HCT116 (cell line): ENCODE data around the gene CDR2L. TPM values are rescaled to one million over a fixed set of nuclear protein-coding genes. Genes with fewer than 3 reads are reported as not detected.

Source experiments
- ATAC-seq: fragments of 200-7000 bp; cut with Tn5 transposase; 2 replicates; pipeline ENCODE4 v1.9.1; 2020; ENCODE audit warnings: mild to moderate bottlenecking, moderate library complexity
- BruUV-seq: library from RNA; stranded (reverse); fragments of 400-500 nt; replicated peaks from 2 replicates; lab custom pipeline; 2021; lab: Mats Ljungman, UMichigan
- CTCF ChIA-PET: fragments of 300-600 bp; sonication (Branson Sonifier 250); formaldehyde crosslinking; loops from one replicate; lab custom pipeline; 2021; ENCODE audit warnings: antibody characterized with exemption; lab: Charles Lee
- POLR2A ChIA-PET: fragments of 300-600, 350-600 bp; sonication (Branson Sonifier 250); formaldehyde crosslinking; loops from one replicate; lab custom pipeline; 2021; ENCODE audit warnings: antibody characterized with exemption; lab: Charles Lee
- RAD21 ChIA-PET, 2 experiments: fragments of 300-600 bp; sonication (Branson Sonifier 250); formaldehyde crosslinking; loops; one replicate each; lab custom pipeline; 2023; ENCODE audit warnings: low total read pairs in 2 of 2; ENCODE audit not compliant: uncharacterized antibody in 2 of 2, unreplicated experiment in 2 of 2, low non-redundant PET in 1 of 2; lab: Charles Lee
- DNase-seq: peaks from one replicate; pipeline ENCODE4 v3.0.0-alpha.2; 2010; ENCODE audit warnings: low read depth, low spot score
- H2AFZ ChIP-seq: fragments of 200-600 bp; shearing (Covaris generic), sonication (generic); 2 replicates; pipeline ENCODE4 v1.6.1; 2017; ENCODE audit warnings: low read depth, mixed run types, mixed read lengths, antibody characterized with exemption, low read length; ENCODE audit not compliant: poor library complexity, severe bottlenecking
- H3K27ac ChIP-seq: 2 replicates; pipeline ENCODE4 v1.5.1; 2012; ENCODE audit warnings: low read depth, low read length
- H3K27me3 ChIP-seq: fragments of 200-600 bp; sonication (generic); 2 replicates; pipeline ENCODE4 v1.6.1; 2016; ENCODE audit warnings: mixed run types, low read length, mixed read lengths; ENCODE audit not compliant: insufficient read depth
- H3K36me3 ChIP-seq, 2 experiments: fragments of 200-500 bp in 1 of 2; fragments of 200-600 bp in 1 of 2; sonication (Bioruptor generic) in 1 of 2; sonication (generic) in 1 of 2; 2 replicates each; pipeline versions ENCODE4 v1.5.1 to v1.6.1; 2014 to 2016; ENCODE audit warnings: low read length in 2 of 2, inconsistent platforms in 1 of 2, mixed read lengths in 1 of 2, mixed run types in 1 of 2; ENCODE audit not compliant: insufficient read depth in 2 of 2, control insufficient read depth in 1 of 2
- H3K4me1 ChIP-seq, 2 experiments: fragments of 200-600 bp in 1 of 2; sonication (generic) in 1 of 2; 2 replicates each; pipeline versions ENCODE4 v1.5.1 to v1.6.1; 2012 to 2017; ENCODE audit warnings: low read length in 2 of 2, inconsistent platforms in 1 of 2, mild to moderate bottlenecking in 1 of 2, mixed read lengths in 1 of 2, mixed run types in 1 of 2, moderate library complexity in 1 of 2; ENCODE audit not compliant: insufficient read depth in 2 of 2, control insufficient read depth in 1 of 2
- H3K4me2 ChIP-seq: fragments of 200-600 bp; sonication (generic); 2 replicates; pipeline ENCODE4 v1.6.1; 2017; ENCODE audit warnings: mixed run types, low read length, mixed read lengths
- H3K4me3 ChIP-seq, 2 experiments: fragments of 200-600 bp in 1 of 2; sonication (generic) in 1 of 2; replicated peaks in 1 of 2; 2 replicates each; pipeline ENCODE4 v1.5.1; 2011 to 2016; ENCODE audit warnings: low read length in 2 of 2, control low read depth in 1 of 2, low read depth in 1 of 2, mild to moderate bottlenecking in 1 of 2, mixed read lengths in 1 of 2, mixed run types in 1 of 2
- H3K79me2 ChIP-seq: fragments of 200-600 bp; sonication (generic); 2 replicates; pipeline ENCODE4 v1.6.1; 2017; ENCODE audit warnings: mild to moderate bottlenecking, mixed run types, low read length, moderate library complexity, mixed read lengths; ENCODE audit not compliant: insufficient read depth
- H3K9ac ChIP-seq: fragments of 200-600 bp; sonication (generic); 2 replicates; pipeline ENCODE4 v1.6.1; 2016; ENCODE audit warnings: low read length, mixed read lengths
- H3K9me2 ChIP-seq: fragments of 200-600 bp; sonication (generic), shearing (Covaris generic); 2 replicates; pipeline ENCODE4 v1.6.1; 2017; ENCODE audit warnings: mixed run types, mild to moderate bottlenecking, moderate library complexity; ENCODE audit not compliant: insufficient read depth
- H3K9me3 ChIP-seq, 2 experiments: fragments of 200-500 bp in 1 of 2; fragments of 200-600 bp in 1 of 2; sonication (Bioruptor generic) in 1 of 2; sonication (generic) in 1 of 2; 2 replicates each; pipeline ENCODE4 v1.6.1; 2014 to 2017; ENCODE audit warnings: low read length in 2 of 2, mixed read lengths in 2 of 2, inconsistent platforms in 1 of 2, low read depth in 1 of 2, mild to moderate bottlenecking in 1 of 2, mixed run types in 1 of 2, moderate library complexity in 1 of 2; ENCODE audit not compliant: control insufficient read depth in 1 of 2, insufficient read depth in 1 of 2
- H4K20me1 ChIP-seq: fragments of 200-600 bp; sonication (generic), shearing (Covaris generic); 2 replicates; pipeline ENCODE4 v1.6.1; 2017; ENCODE audit warnings: mixed run types, mild to moderate bottlenecking, moderate library complexity; ENCODE audit not compliant: insufficient read depth
- CBX3 ChIP-seq: IDR thresholded peaks from 2 replicates; pipeline ENCODE4 v1.6.1; 2012; ENCODE audit warnings: low read depth
- CEBPB ChIP-seq: IDR thresholded peaks from 2 replicates; pipeline ENCODE4 v1.6.1; 2012; ENCODE audit warnings: low read depth
- EGR1 ChIP-seq: IDR thresholded peaks from 2 replicates; pipeline ENCODE4 v1.6.1; 2012; ENCODE audit warnings: low read depth
- ELF1 ChIP-seq: IDR thresholded peaks from 2 replicates; pipeline ENCODE4 v1.6.1; 2012; ENCODE audit warnings: low read depth, borderline replicate concordance
- EZH2 ChIP-seq: fragments of 200-600 bp; sonication (generic); IDR thresholded peaks from 2 replicates; pipeline ENCODE4 v1.6.1; 2017; ENCODE audit warnings: antibody characterized with exemption, mixed run types
- EZH2phosphoT487 ChIP-seq: fragments of 200-600 bp; IDR thresholded peaks from 2 replicates; pipeline ENCODE4 v1.6.1; 2018; ENCODE audit warnings: antibody characterized with exemption, borderline replicate concordance
- FOSL1 ChIP-seq: IDR thresholded peaks from 2 replicates; pipeline ENCODE4 v1.6.1; 2012; ENCODE audit warnings: low read depth
- JUND ChIP-seq: IDR thresholded peaks from 2 replicates; pipeline ENCODE4 v1.6.1; 2012
- POLR2A ChIP-seq: IDR thresholded peaks from 2 replicates; pipeline ENCODE4 v1.7.0; 2011; ENCODE audit warnings: borderline replicate concordance; ENCODE audit not compliant: insufficient read depth, insufficient read length; ENCODE audit errors: extremely low read depth
- POLR2AphosphoS5 ChIP-seq: IDR thresholded peaks from 2 replicates; pipeline ENCODE4 v1.6.1; 2011; ENCODE audit warnings: mild to moderate bottlenecking, low read depth, low read length, moderate library complexity
- SIN3A ChIP-seq: IDR thresholded peaks from 2 replicates; pipeline ENCODE4 v1.6.1; 2012; ENCODE audit warnings: low read depth
- SP1 ChIP-seq: IDR thresholded peaks from 2 replicates; pipeline ENCODE4 v1.6.1; 2012; ENCODE audit warnings: low read depth
- SRF ChIP-seq: IDR thresholded peaks from 2 replicates; pipeline ENCODE4 v1.6.1; 2012; ENCODE audit warnings: low read depth
- TCF7L2 ChIP-seq: IDR thresholded peaks from 2 replicates; pipeline ENCODE4 v1.7.0; 2011; ENCODE audit warnings: borderline replicate concordance, inconsistent platforms; ENCODE audit not compliant: insufficient read depth, insufficient read length; ENCODE audit errors: extremely low read depth
- YY1 ChIP-seq: IDR thresholded peaks from 2 replicates; pipeline ENCODE4 v1.6.1; 2011; ENCODE audit warnings: low read length, low read depth, moderate library complexity, mild to moderate bottlenecking; ENCODE audit not compliant: insufficient replicate concordance; ENCODE audit errors: extremely low read depth
- ZFX ChIP-seq: fragments of 450-650 bp; IDR thresholded peaks from 2 replicates; pipeline ENCODE4 v1.6.1; 2017
- ZNF274 ChIP-seq: fragments of 200-500 bp; sonication (Bioruptor generic); IDR thresholded peaks from 2 replicates; pipeline ENCODE4 v1.6.1; 2014; ENCODE audit warnings: mild to moderate bottlenecking, low read depth, low read length, inconsistent platforms
- intact Hi-C: fragments of 100-400 bp; cut with micrococcal nuclease; formaldehyde crosslinking; loops from 2 replicates; pipeline ENCODE4 v1.10.0; 2022
- total RNA-seq: library from RNA; stranded (reverse); gene quantifications from one replicate; pipeline ENCODE4 v1.2.1, GENCODE V29; 2021; ENCODE audit not compliant: unreplicated experiment
- TF ChIP-seq, protein P1 (sequence below), 3 experiments: fragments of 200-600 bp in 1 of 3; sonication (generic) in 1 of 3; IDR thresholded peaks in 2 of 3; conservative IDR thresholded peaks in 1 of 3; 2 replicates each; pipeline ENCODE4 v1.5.1; 2012 to 2017; ENCODE audit warnings: low read depth in 2 of 3, low read length in 2 of 3, antibody characterized with exemption in 1 of 3, borderline replicate concordance in 1 of 3, control low read depth in 1 of 3, mild to moderate bottlenecking in 1 of 3, mixed read lengths in 1 of 3, mixed run types in 1 of 3, moderate library complexity in 1 of 3; ENCODE audit not compliant: insufficient read depth in 1 of 3
- TF ChIP-seq, protein P2 (sequence below): IDR thresholded peaks from 2 replicates; pipeline ENCODE4 v1.6.1; 2011; ENCODE audit warnings: mild to moderate bottlenecking, low read length, moderate library complexity; ENCODE audit not compliant: insufficient replicate concordance; ENCODE audit errors: extremely low read depth
- TF ChIP-seq, protein P3 (sequence below): IDR thresholded peaks from 2 replicates; pipeline ENCODE4 v1.6.1; 2012
- TF ChIP-seq, protein P4 (sequence below): IDR thresholded peaks from 2 replicates; pipeline ENCODE4 v1.6.1; 2012

Gene CDR2L
- total RNA-seq, 1 experiment from 2014 or later = 26.5 TPM

DNA sequence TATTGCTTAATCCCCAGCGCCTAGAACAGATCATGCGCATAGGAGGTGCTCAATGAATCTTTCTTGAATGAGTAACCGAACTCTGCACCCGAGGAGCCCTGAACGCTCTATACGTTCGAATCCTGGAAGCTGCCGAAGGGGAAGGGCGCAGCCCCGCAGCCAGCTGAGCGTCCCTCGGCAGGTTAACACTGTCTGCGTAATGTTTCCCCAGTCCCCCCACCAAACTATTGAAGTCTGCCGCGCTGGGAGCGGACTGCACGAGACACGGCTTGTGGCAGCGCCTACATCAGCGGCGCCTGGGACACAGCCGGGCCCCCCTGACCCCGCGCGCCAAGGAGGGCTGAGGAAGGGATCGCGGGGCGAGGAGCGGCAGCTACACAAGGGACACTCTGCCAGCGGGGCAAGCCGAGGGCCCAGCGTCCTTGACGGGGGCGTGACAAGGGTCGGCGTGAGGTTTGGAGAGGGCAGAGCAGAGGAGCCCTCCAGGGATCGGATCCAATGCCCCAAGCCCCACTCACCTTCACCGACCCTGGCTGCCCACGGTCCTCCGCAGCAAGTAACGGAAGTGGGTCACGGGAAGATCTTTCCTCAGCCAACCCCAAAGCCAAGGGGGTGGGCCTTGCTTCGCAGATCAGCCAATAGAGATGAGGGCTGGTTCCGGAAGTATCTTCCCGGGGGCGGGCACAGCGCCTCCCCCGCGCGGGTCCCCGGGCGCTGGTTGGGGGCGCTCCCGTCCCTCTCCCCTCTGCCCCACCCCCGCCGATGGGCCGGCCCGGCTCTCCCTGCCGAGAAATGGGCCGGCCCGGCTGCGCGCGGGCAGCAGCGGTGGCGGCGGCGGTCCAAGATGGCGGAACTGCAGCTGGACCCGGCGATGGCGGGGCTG lies 59.2 kb downstream of the CDR2L start, which contains the start of the genes ATP5PD and KCTD2:
Gene ATP5PD, minus strand, starts transcription at position 563 of the 883 bp plus-strand sequence. CDS start 4,319 bp downstream, outside the sequence.
Gene KCTD2, plus strand, starts transcription at position 819 of the 883 bp plus-strand sequence. Its CDS starts 26 bp downstream, at position 845.
- Histone ChIP-seq H3K79me2 (peaks cover 45% of the 10 kb centered on the region), H2AFZ (no peak within 1 kb of the TSS), H3K4me3 (peak within 1 kb of the TSS; percentile 86 to 98), H3K4me1 (peaks cover 10 to 17% of the 10 kb centered on the region in 2 experiments; a peak in 3 of 4 replicates), H3K9me2 (no peaks in the 10 kb centered on the region), H3K27ac (peak within 1 kb of the TSS; percentile 99), H3K4me2 (peak within 1 kb of the TSS; percentile 88), H3K9ac (peak within 1 kb of the TSS; percentile 97), H3K36me3 (peaks cover 14 to 17% of the 10 kb centered on the region in 2 experiments; a peak in 3 of 4 replicates), H3K27me3 (no peaks in the 10 kb centered on the region), H3K9me3 (no peaks in the 10 kb centered on the region), H4K20me1 (no peaks in the 10 kb centered on the region)
- ATAC-seq (peak; percentile 91), DNase-seq (peak; percentile 97)
- POLR2A ChIA-PET = interaction anchor here (2.9 kb wide), 1 partner anchor 12 kb away, joined by 13 read pairs; no protein-coding TSS in a partner anchor
- intact Hi-C loops = loop anchor here (1.0 kb wide), 1 partner anchor 11 kb away; no protein-coding TSS in a partner anchor
- CTCF ChIA-PET = interaction anchor here (0.7 to 3.6 kb wide), 3 partner anchors 11 to 85 kb away, joined by 3 to 12 read pairs (median 11); no protein-coding TSS in a partner anchor
- RAD21 ChIA-PET = no interaction called here
- TSS peak; percentile 72 for BruUV-seq
- TF ChIP-seq YY1 = peak; percentile 96
- TF ChIP-seq ZFX = no peak; the same call in 1 of the 2 replicates
- TF ChIP-seq ELF1 = no peak; the same call in 1 of the 2 replicates
- no peak for TF ChIP-seq CBX3
- TF ChIP-seq, protein P1, sequence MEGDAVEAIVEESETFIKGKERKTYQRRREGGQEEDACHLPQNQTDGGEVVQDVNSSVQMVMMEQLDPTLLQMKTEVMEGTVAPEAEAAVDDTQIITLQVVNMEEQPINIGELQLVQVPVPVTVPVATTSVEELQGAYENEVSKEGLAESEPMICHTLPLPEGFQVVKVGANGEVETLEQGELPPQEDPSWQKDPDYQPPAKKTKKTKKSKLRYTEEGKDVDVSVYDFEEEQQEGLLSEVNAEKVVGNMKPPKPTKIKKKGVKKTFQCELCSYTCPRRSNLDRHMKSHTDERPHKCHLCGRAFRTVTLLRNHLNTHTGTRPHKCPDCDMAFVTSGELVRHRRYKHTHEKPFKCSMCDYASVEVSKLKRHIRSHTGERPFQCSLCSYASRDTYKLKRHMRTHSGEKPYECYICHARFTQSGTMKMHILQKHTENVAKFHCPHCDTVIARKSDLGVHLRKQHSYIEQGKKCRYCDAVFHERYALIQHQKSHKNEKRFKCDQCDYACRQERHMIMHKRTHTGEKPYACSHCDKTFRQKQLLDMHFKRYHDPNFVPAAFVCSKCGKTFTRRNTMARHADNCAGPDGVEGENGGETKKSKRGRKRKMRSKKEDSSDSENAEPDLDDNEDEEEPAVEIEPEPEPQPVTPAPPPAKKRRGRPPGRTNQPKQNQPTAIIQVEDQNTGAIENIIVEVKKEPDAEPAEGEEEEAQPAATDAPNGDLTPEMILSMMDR (IDR thresholded peaks at IDR 0.05 in 2 of 3, conservative IDR thresholded peaks at IDR 0.05 in 1 of 3; ENCODE audit: borderline replicate concordance in 1 of 3, insufficient read depth in 1 of 3, low read depth in 2 of 3, low read length in 2 of 3) = no peak
- peak; percentile 60 for TF ChIP-seq TCF7L2
- TF ChIP-seq POLR2AphosphoS5 = peak; percentile 94
- peak; percentile 74 for TF ChIP-seq SIN3A
- TF ChIP-seq EZH2phosphoT487 = no peak
- TF ChIP-seq, protein P2, sequence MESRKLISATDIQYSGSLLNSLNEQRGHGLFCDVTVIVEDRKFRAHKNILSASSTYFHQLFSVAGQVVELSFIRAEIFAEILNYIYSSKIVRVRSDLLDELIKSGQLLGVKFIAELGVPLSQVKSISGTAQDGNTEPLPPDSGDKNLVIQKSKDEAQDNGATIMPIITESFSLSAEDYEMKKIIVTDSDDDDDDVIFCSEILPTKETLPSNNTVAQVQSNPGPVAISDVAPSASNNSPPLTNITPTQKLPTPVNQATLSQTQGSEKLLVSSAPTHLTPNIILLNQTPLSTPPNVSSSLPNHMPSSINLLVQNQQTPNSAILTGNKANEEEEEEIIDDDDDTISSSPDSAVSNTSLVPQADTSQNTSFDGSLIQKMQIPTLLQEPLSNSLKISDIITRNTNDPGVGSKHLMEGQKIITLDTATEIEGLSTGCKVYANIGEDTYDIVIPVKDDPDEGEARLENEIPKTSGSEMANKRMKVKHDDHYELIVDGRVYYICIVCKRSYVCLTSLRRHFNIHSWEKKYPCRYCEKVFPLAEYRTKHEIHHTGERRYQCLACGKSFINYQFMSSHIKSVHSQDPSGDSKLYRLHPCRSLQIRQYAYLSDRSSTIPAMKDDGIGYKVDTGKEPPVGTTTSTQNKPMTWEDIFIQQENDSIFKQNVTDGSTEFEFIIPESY = no peak
- TF ChIP-seq EGR1 = peak; percentile 98
- TF ChIP-seq, protein P3, sequence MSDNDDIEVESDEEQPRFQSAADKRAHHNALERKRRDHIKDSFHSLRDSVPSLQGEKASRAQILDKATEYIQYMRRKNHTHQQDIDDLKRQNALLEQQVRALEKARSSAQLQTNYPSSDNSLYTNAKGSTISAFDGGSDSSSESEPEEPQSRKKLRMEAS = peak; percentile 55; the same call in 1 of the 2 replicates
- TF ChIP-seq JUND = no peak
- TF ChIP-seq POLR2A = peak; percentile 96
- no peak for TF ChIP-seq SRF
- TF ChIP-seq, protein P4, sequence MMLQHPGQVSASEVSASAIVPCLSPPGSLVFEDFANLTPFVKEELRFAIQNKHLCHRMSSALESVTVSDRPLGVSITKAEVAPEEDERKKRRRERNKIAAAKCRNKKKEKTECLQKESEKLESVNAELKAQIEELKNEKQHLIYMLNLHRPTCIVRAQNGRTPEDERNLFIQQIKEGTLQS = no peak
- TF ChIP-seq SP1 = peak; percentile 99
- TF ChIP-seq ZNF274 = no peak
- no peak for TF ChIP-seq FOSL1
- TF ChIP-seq EZH2 = no peak
- no peak; the same call in 1 of the 2 replicates for TF ChIP-seq CEBPB
